Measurements from ENCODE around the gene CFAP97D1. TPM values are rescaled to one million over a fixed set of nuclear protein-coding genes. Genes with fewer than 3 reads are reported as not detected.

Gene CFAP97D1
- total and polyA plus RNA-seq, 2 experiments from 2014 or later = 0.07 to 0.10 TPM

- no peak for TF ChIP-seq NANOG (IDR thresholded peaks at IDR 0.05; ENCODE audit: borderline replicate concordance)
- TF ChIP-seq EZH2 (IDR thresholded peaks at IDR 0.05; ENCODE audit: low read depth, unreplicated experiment) = no peak
- TF ChIP-seq ZNF114 (CRISPR knock-in tag; IDR thresholded peaks at IDR 0.05) = no peak
- no peak for TF ChIP-seq JUNB (IDR thresholded peaks at IDR 0.05; ENCODE audit: unreplicated experiment)
Observed at GRCh38 chr17:43767053-43767712, 13.1 kb upstream of the CFAP97D1 start (continued).

- H3K4me1 ChIP-seq (ENCODE audit: insufficient read depth) = no peaks in the 10 kb centered on the region
- H3K36me3 Mint-ChIP-seq (ENCODE audit: low read depth) = peaks cover 22% of the 10 kb centered on the region
- no peak for ATAC-seq
- no peak for DNase-seq (ENCODE audit: low spot score)
- H3K4me2 ChIP-seq = no peak overlapping the region
- H3K9me2 ChIP-seq (ENCODE audit: insufficient read depth) = no peaks in the 10 kb centered on the region
- H3K4me3 ChIP-seq = no peak overlapping the region
- H2AFZ ChIP-seq = no peak overlapping the region
- TF ChIP-seq ZNF114 (CRISPR knock-in tag; IDR thresholded peaks at IDR 0.05) (no peak), STAT1 (IDR thresholded peaks at IDR 0.05; ENCODE audit: unreplicated experiment) (no peak), REST (IDR thresholded peaks at IDR 0.05; ENCODE audit: unreplicated experiment) (no peak), EZH2phosphoT487 (IDR thresholded peaks at IDR 0.05; ENCODE audit: unreplicated experiment) (no peak), ZNF331 (CRISPR knock-in tag; IDR thresholded peaks at IDR 0.05; ENCODE audit: low read depth) (no peak), POLR2AphosphoS5 (IDR thresholded peaks at IDR 0.05; ENCODE audit: low read depth) (no peak), EZH2 (IDR thresholded peaks at IDR 0.05; ENCODE audit: low read depth, unreplicated experiment) (no peak)
- no peaks in the 10 kb centered on the region for H4K20me1 ChIP-seq (replicated peaks; ENCODE audit: insufficient read depth)
- H3K27ac ChIP-seq (ENCODE audit: low read depth) = no peak overlapping the region
- H3K9me3 Mint-ChIP-seq = no peaks in the 10 kb centered on the region
- H3K4me3 Mint-ChIP-seq = no peak overlapping the region
- no peaks in the 10 kb centered on the region for H3K79me2 ChIP-seq (replicated peaks; ENCODE audit: insufficient read depth)
- no peaks in the 10 kb centered on the region for H3F3A ChIP-seq (replicated peaks; ENCODE audit: low read depth)
- no peaks in the 10 kb centered on the region for H3K27me3 ChIP-seq (ENCODE audit: insufficient read depth)
- no peaks in the 10 kb centered on the region for H3K36me3 ChIP-seq (ENCODE audit: insufficient read depth)
- H3K4me1 Mint-ChIP-seq = no peaks in the 10 kb centered on the region; the same call in 2 of the 3 replicates
- peaks cover 5% of the 10 kb centered on the region for H3K27me3 Mint-ChIP-seq (ENCODE audit: insufficient read depth, low read depth, poor library complexity)
- no peak overlapping the region for H3K27ac Mint-ChIP-seq
Observed at GRCh38 chr17:43767713-43768059, 12.5 kb upstream of the CFAP97D1 start.

- ATAC-seq = no peak
- DNase-seq (ENCODE audit: low spot score) = no peak
Observed at GRCh38 chr17:43768382-43768781, 11.9 kb upstream of the CFAP97D1 start.

More at GRCh38 chr17:43768382-43768781, 11.9 kb upstream of the CFAP97D1 start:
- Histone ChIP-seq H3K79me2 (replicated peaks; ENCODE audit: insufficient read depth) (no peaks in the 10 kb centered on the region), H3F3A (replicated peaks; ENCODE audit: low read depth) (no peaks in the 10 kb centered on the region), H3K9me2 (ENCODE audit: insufficient read depth) (no peaks in the 10 kb centered on the region), H3K4me1 (ENCODE audit: insufficient read depth) (no peaks in the 10 kb centered on the region), H3K4me2 (no peak overlapping the region), H3K27me3 (ENCODE audit: insufficient read depth) (no peaks in the 10 kb centered on the region), H4K20me1 (replicated peaks; ENCODE audit: insufficient read depth) (no peaks in the 10 kb centered on the region), H3K4me3 (no peak overlapping the region), H3K27ac (ENCODE audit: low read depth) (no peak overlapping the region), H2AFZ (no peak overlapping the region), H3K36me3 (ENCODE audit: insufficient read depth) (0 out of 2 replicates have a peak, but pooled peaks cover 3% of the 10 kb centered on the region)
- Mint-ChIP-seq H3K9me3 (no peaks in the 10 kb centered on the region), H3K36me3 (ENCODE audit: low read depth) (peaks cover 29% of the 10 kb centered on the region), H3K27ac (no peak overlapping the region), H3K4me1 (no peaks in the 10 kb centered on the region), H3K27me3 (ENCODE audit: insufficient read depth, low read depth, poor library complexity) (peaks cover 5% of the 10 kb centered on the region), H3K4me3 (no peak overlapping the region)
- TF ChIP-seq STAT1 (IDR thresholded peaks at IDR 0.05; ENCODE audit: unreplicated experiment) (no peak), POLR2AphosphoS5 (IDR thresholded peaks at IDR 0.05; ENCODE audit: low read depth) (no peak), CTCF (conservative IDR thresholded peaks at IDR 0.05; ENCODE audit: low read depth in 2 of 2) (no peak), ETS1 (IDR thresholded peaks at IDR 0.05) (no peak), EZH2phosphoT487 (IDR thresholded peaks at IDR 0.05; ENCODE audit: unreplicated experiment) (no peak)

All from GM23338 (cell line).